Activated T-cell treated with anti-CD3 and anti-CD28 coated beads, Interleukin-2, amount 50 U/mL, for 48 hours (primary cell): Measurements from ENCODE around the gene UMPS.
"Not testable (repeated sequence)": the region's sequence is repeated elsewhere in the genome, so short reads cannot be mapped to it uniquely, and the experiment has no call there.

Source experiments
- DNase-seq, 2 experiments: peaks; one replicate each; pipeline ENCODE4 v3.0.0-alpha.2; 2020

Gene UMPS

DNA sequence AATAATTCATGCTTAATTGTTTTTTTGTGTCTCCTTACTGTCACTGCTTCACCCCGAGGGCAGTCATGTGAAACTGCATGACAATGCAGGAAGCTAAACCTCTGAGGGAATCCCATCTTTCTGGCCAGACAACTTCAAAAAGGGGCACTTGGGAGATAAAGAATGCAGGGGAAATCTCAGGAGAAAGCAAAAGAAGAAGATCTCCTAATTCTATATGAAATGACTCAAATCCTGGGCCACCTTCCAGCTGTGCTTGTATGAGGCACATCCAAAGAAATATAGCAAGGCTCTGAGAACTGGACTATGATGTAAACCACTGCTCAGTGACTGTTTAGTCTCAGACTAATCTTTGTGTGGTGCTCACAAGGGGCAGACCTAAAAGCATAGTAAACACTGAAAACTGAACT, 22.6 kb upstream of the UMPS start:
- no peak for DNase-seq

DNA sequence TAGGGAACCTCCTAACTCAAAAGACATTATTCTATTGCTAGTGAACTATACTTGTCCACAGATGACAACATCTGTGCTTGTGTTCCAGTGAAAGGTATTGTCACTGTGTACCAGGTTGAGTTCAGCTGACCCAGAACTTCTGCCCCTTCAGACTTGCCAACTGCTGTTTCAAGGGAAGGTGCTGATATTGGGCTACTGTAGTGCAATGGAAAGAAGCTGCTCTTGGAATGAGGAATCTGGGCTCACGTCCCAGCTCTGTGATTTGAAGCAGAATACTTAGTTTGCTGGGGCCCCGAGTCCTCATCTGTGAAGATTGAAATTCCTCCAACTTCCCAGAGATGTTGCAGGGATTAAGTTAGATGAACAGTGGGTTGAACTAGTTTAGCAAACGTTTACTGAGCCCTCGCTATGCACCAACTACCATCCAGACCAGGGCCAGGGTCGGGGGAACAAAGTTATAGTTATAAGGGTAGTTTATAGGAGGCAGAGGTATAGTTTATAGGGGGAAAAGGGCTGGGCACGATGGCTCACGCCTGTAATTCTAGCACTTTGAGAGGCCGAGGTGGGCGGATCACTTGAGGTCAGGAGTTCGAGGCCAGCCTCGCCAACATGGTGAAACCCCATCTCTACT, 15.9 kb upstream of the UMPS start:
- no peak for DNase-seq

DNA sequence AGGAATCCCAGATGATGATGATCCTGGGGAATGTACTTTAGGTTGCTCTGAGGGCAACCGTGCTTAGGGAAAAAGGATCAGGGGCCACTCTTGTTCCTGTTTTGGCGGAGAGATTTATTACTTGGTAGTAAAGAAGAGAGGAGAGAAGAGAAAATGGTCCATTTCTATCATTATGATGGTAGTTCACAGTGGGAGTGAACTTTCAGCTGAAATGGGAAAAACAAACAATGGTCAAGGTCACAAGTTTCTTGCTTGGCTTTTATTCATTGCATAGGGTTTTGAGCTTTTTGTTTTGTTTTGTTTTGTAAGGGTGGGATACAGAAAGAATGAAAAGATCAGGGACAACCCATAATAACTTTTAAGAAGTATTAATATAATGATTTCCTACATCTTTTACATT, 7.7 kb upstream of the UMPS start:
- no peak for DNase-seq

DNA sequence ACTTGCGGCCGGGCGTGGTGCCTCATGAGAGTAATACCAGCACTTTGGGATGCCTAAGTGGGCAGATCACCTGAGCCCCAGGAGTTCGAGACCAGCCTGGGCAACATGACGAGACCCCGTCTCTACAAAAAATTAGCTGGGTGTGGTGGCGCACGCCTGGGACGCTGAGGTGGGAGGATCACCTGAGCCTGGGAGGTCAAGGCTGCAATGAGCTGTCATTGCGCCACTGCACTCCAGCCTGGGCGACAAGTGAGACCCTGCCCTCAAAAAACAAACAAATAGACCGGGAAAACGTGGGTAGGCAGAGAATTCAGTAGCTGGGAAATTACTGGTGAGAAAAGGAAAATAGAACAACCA, 667 bp downstream of the UMPS start:
- peak in 1 of 2 experiments; percentile 49 for DNase-seq

DNA sequence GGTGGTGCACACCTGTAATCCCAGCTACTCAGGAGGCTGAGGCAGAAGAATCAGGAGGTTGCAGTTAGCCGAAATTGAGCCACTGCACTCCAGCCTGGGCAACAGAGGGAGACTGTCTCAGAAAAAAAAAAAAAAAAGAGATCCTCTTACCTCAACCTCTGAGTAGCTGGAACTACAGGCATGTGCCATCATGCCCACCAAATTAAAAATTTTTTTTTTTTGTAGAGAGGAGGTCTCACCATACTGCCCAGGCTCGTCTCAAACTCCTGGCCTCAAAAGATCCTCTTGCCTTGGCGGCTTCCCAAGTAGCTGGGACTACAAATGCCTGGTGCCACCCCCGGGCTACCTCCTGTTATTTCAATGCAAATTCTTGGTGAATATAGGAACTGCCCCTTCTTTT, 1.5 kb downstream of the UMPS start:
- no peak for DNase-seq

DNA sequence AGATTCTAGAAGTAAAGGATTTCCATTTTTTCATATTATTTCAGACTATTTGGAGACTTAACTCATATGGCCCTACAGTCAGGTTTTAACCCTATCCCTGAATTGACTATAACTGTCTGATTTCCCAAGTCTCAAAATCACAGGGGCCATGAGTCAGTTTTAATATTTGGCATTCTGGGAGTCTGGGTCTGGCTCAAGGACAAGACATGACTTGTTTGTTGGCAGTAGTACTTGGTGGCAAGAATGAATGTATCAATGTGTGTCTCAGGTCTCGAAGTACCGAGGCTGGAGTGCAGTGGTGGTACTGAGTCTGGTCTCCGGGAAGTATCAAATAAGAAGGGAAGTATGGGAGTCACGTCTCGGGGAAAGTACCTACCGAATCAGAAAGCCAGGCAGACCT, 10.8 kb downstream of the UMPS start:
- no peak for DNase-seq

DNA sequence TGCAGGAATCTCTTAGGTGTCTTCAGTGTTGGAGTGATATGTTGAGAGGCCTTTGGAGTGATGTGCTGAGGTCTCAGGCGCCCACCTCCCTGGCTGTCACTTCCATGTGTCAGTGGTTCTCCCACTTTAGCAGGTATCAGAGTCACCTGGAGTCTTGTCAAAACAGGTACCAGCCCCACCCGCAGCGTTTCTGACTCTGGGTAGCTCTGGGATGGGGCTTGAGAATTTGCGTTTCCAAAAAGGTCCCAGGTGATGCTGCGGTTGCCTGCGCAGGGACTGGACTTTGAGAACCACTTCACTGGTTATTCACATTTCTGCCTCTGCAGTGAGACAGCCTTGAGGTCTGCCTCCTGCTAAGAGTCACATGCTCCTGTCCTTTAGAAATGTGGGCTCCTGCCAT, 15.5 kb downstream of the UMPS start:
- no peak for DNase-seq

DNA sequence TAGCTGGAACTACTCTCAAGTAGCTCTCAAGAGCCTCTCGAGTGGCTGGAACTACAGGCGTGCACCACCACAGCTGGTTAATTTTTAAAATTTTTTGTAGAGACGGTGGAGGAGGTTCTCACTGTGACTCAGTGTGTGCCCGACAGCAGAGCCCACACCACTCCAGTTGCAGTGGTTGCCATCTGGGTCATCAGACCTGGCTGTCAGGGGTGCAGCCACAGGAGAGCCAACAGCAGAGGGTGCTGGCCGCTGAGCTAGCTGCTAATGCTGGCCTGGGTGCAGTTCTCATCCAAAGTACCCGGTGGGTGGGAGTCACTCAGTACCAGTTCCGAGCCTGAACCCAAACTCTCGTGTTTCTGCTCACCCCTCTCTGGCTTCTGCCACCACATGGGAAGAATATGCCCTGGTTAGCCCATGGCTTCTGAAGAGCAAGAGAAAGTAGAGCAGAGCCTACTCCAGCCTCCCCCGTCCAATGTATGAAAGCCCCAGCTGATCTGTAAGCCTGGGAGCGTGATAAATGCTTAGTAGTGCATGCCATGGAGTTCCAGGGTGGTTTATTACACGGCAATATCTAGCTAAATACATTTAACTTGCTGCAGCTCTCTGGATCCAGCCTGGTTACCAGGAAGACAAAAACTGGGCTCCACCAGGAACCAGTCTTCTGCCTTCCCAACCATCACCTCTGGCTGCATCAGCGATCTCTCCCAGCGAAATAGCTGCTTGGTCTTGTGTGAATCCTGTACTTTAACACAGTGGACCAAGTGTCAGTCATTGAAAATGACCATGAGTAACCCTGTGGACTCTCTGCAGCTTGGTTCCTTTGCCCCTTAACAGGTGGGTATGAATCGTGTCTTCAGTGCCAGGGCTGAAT, 17.1 kb downstream of the UMPS start:
- peak in 1 of 2 experiments; percentile 9 for DNase-seq

DNA sequence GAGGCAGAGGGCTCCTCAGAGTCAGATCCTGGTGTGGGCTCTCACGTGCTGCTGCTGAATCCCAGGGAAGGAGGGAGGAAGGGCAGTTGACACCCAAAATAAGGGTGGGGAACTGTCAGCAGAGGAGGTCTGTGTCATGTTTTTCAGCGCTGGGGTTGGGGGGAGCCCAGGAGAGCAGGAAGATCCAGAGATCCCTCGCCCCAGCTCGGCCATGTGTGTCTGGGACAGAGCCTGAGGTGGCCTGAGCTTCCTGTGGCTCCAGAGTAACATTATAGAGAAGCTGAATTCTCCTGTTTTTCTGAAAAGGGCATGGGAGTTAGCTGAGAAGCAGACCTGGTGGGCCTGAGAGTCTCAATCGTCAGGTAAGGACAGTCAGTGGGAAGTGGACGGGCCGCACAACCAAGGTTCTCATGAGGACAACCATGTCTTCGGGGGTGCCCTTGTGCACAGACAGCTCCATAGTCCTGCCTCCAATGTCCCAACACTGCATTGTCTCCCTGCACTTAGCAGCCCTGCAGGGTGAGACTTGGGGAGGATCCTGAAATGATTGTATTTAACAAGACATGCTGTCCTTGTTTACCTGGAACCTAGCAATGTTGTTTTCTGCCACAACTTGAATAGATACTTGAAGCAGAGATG, 18.4 kb downstream of the UMPS start:
- DNase-seq: peak in 1 of 2 experiments; percentile 14

DNA sequence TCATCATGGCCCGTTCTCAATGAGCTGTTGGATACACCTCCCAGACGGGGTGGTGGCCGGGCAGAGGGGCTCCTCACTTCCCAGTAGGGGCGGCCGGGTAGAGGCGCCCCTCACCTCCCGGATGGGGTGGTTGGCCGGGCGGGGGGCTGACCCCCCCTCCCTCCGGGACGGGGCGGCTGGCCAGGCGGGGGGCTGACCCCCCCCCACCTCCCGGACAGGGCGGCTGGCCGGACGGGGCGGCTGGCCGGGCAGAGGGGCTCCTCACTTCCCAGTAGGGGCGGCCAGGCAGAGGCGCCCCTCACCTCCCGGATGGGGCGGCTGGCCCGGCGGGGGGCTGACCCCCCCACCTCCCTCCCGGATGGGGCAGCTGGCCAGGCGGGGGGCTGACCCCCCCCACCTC, 19.6 kb downstream of the UMPS start:
- DNase-seq: peak in 1 of 2 experiments; percentile 9

DNA sequence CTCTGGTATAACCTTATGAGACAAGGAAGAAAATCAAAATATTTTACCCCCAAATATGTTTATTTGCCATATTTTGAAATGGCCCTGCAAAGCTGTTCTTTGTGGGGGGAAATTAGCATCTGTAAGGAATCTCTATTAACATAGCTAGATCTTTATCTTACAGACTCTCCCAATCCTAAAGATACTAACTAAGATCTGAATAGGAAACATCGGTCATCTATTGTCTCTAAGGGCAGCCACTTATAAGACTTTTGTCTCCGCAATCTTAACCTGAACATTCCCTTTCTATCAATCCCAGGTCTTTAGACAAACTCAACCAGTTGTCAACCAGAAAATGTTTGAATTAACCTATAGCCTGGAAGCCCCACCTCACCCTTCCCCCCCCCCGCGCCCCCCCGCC, 21.2 kb downstream of the UMPS start:
- no peak for DNase-seq

DNA sequence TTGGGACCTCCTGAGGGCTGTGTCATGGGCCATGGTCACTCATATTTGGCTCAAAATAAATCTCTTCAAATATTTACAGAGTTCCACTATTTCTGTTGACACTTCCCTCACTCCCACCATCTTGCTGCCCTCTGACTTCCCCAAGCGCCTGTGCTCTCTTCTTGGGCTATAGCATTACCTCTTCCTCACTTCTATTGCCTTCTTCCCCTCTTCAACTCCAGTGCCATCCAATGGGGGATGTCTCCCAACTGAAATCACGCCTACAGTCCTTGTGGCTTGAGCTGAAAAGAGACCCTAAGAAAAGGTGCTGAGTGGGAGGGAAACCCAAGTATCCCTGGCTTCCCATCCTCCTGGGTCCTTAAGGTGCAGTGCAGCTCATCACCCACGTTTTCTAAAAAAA, 21.8 kb downstream of the UMPS start:
- DNase-seq: peak in 1 of 2 experiments; percentile 3

DNA sequence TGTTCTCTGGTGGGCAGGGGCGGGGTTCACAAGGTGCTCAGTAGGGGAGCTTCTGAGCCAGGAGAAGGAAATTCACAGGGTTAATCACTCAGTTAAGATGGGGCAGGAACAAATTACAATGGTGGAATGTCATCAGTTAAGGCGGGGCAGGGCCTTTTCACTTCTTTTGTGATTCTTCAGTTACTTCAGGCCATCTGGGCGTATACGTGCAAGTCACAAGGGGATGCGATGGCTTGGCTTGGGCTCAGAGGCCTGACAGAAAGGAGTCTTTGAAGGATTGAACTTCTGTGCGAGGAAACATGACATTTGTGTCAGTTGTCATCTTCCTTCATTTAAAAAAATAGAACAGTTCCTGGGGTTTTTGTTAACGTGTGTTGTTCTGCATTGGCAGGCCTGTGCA, 27.7 kb downstream of the UMPS start:
- DNase-seq: not testable (repeated sequence)

DNA sequence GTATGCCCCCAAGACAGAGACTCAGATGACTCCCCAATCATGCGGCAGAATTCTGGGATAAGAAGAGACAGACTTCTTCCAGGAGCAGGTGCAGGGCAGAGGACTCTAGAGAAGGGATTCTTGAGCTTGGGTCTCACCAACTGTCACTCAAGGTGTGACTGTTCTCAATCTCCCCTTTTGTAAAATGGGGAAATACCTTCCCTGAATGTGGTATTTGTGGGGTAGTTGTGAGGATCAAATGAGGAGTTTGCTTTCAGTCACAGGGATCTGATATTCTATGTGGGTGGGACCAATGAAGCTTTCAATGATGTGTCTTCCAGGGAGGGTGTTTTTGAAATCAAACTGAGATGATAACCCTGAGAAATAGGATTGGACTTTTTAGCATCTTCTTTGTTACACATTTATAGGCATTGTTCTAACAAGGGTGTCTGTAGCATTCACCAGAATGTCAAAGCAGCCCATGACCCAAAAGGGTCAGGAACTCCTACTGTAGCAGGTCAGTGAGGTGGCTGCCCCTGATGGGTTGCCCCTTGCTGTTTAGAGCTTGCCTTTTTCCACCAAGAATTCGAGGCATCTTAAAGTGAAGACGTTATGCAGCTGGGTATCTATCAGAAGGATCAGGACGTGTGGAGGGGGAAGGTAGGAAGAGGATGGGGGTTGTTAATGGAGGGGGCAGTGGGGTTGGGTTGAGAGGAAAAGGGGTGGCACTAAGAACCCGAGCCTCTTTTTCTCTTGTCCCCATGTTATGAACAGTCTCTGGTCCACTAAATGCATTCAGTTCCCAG, 28.8 kb downstream of the UMPS start:
- no peak for DNase-seq

DNA sequence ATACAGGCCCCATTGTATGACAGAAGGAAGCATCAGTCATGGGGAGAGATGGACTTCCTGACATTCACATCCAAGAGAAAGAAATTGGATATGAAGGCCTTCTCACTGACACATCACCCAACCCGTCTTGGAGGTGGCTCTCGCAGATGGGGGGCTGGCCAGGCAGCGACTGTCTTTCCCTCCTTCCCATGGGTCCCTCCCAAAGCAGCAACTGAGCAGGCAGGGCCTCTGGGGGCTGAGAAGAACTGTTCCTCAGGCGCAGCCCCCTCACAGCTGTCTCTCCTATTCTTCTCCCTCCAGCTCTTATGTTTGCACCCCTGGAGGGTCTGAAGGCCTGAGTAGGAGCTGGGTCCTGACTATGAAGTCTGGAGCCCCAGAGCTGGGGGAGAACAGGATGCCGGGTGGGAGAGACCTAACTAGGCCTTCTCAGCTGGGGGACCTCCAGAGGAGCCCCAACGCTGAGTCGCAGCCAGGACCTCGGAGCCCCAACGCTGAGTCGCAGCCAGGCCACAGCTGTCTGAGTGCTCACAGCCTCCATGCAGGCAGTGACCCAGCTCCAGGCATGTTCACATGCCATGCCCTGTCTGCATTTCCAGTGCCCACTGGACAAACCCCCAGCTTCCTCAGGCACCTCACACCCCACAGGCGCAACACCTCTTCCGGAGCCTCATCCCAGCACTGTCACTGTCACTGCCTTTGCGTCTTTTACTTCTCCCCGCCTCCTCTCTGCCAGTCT, 29.6 kb downstream of the UMPS start:
- no peak for DNase-seq

DNA sequence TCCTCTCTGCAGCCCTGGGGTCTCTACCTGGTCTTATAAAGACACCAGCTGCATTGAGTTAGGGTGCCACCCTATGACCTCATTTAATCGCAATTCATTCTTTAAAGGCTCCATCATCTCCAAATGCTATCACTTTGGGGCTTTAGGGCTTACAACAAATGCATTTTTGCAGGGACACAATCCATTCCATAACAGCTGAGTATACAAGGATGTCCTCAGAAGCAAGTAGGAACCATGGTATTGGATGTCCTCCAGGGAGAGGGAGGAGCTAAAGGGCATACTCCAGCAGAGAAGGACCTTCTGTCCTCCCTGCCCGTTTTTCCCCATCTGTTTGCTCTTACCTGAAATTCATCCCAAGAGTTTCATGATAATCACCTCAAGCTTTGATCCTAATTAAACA, 30.3 kb downstream of the UMPS start:
- no peak for DNase-seq

DNA sequence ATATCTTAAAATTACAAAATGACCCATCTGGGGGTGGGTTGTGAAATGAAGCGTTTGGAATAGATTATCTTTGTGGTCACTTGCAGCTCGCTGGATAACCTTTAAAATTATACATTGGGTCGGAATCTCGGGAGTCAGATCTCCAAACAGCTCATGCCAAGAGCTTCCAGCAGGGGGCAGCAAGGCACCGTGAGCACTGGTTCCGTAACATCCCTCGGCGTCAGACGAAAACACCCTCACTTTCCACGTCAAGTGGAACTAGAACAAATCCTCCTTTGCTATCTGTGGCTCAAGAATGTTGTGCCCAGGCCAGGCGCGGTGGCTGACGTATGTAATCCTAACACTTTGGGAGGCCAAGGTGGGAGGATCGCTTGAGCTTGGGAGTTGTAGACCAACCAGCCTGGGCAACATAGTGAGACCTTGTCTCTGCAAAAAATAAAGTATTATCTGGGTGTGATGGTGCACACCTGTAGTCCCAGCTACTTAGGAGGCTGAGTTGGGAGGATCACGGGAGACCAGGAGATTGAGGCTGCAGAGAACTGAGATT, 31.1 kb downstream of the UMPS start:
- DNase-seq: peak; percentile 82 to 85

DNA sequence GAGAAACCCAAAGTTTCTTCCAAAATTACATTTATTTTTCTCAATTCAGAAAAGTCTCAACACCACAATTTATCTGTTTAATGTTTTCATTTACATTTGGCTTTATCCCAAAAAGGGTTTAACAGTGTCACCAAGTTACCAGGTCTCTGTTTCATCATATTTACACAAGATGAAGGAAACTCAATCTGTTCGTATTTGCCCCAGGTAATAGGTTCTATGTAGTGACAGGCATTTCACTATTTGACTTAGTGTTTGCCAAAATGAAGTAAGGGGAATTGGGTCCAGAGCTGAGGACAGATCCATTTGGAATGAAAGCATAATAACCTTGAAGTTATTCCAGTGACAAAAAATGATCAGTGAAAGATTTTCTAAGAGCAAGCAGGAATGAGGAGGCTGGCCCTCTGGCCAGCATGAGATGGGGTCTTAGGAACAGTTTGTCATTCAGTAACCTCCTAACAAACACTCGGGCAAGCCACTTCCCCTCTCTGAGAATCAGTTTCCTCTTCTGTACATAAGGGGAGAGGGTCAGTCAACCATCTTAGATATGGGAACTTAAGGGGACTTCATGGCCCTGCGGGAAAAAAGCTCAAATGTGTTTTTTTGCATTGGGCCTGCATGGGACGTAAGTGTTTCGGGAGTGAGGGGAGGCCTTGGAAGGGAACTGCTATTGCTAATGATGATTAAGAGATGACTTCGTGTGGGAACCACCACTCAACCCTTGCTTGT, 31.8 kb downstream of the UMPS start:
- DNase-seq: no peak

DNA sequence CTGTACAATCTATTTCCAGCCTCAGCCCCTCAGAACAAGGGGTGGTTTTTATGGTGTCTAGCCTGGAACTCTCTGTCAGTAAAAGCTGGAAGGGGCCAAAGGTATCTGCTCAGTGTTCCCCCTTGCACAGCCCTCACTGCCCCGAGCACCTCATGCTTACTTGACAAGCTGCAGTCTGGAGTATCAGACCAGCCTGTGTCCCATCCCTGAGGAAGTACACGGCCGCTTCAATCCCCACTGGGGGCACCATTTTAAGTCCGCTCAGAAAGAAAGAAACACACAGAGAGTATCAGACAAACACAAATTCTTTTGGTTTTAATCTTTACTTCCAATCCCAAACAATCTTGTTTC, 32.4 kb downstream of the UMPS start:
- DNase-seq: no peak

DNA sequence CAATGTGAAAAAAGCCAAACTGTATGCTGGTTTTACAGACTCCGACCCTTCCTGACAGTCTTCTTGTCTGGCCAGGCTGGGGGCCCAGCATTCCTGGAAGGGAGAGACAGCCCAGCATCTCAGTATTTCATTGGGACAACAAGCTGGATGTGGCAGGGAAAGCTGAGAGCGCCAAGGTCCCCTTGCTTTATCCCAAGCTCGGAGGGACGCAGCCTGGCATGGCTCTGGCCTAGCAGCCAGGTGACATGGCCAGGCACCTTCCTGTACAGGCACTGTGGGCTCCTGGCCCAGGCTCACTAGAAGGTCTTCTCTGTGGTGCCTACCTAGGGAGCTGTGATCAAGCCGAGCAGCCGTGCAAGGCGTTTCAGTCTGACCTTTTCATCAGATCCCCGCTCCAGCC, 33.0 kb downstream of the UMPS start:
- no peak for DNase-seq

DNA sequence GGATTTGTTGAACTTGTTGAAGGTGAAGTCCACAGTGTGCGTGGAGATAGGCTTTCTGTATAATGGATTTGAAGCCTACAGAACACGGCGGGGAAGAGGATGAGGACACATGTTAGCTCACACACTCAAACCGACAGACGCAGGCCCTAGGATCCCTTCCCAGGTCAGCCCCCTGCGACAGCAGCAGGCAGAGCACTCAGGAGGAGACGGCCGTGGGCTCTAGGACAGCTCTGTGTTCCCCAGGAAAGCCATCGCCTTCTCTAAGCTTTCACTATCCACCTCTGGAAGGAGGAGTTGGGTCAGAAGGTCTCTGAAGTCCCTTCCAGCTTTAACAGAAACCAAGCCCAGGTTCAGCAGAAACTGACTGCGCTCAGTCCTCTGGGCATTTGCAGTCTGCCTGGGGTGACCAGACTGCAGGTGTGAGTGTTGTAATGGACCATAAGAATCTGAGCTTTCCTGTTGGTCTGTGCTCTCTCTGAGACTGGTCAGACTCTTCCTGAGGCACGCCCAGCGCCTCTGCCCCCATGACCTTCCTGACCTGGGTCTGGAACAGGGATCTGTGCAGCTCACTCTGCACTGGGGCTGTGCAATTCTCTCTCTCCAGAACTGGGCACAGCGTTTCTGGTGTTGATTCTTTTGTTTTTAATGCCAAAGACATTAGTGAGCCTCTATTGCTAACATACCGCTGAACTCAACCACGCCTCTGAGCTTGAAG, 33.5 kb downstream of the UMPS start:
- DNase-seq: no peak
